GM12891 (cell line): ENCODE measurements around the gene LRRC38.
A peak's percentile ranks its signal among the peaks of the same experiment; 100 is the strongest.

Source experiments
- DNase-seq: peaks from one replicate; pipeline ENCODE4 v3.0.0; 2011; ENCODE audit warnings: low spot score; ENCODE audit not compliant: insufficient read length
- FAIRE-seq: peaks from 2 replicates; lab custom pipeline; 2011; peaks lifted over from hg19 to GRCh38; lab: Jason Lieb, UNC
- PAX5 ChIP-seq: IDR thresholded peaks from 2 replicates; pipeline ENCODE4 v1.6.1; 2011; ENCODE audit warnings: low read length, moderate library complexity, mild to moderate bottlenecking; ENCODE audit not compliant: insufficient read depth, severe bottlenecking
- POLR2A ChIP-seq: IDR thresholded peaks from 2 replicates; pipeline ENCODE4 v1.6.1; 2011; ENCODE audit warnings: low read depth, low read length, control low read depth
- POLR2AphosphoS5 ChIP-seq: IDR thresholded peaks from 2 replicates; pipeline ENCODE4 v1.6.1; 2011; ENCODE audit warnings: low read depth, low read length, control low read depth
- POU2F2 ChIP-seq: IDR thresholded peaks from 2 replicates; pipeline ENCODE4 v1.6.1; 2011; ENCODE audit warnings: low read depth, mild to moderate bottlenecking, control low read depth, low read length, moderate library complexity
- SPI1 ChIP-seq: IDR thresholded peaks from 2 replicates; pipeline ENCODE4 v1.6.1; 2011; ENCODE audit warnings: low read depth, low read length, control low read depth
- TAF1 ChIP-seq: IDR thresholded peaks from 2 replicates; pipeline ENCODE4 v1.6.1; 2011; ENCODE audit warnings: low read depth, low read length, control low read depth

The LRRC38 gene

GRCh38 chr1:13523780-13524477, 10.1 kb upstream of the LRRC38 start:
- FAIRE-seq (no peak), DNase-seq (no peak)
- TF ChIP-seq SPI1 (no peak), TAF1 (no peak), POLR2A (no peak), PAX5 (no peak), POLR2AphosphoS5 (no peak), POU2F2 (no peak)

- no peak for FAIRE-seq
- no peak for DNase-seq
Measured at GRCh38 chr1:13520985-13521384, 7.2 kb upstream of the LRRC38 start.

DNA sequence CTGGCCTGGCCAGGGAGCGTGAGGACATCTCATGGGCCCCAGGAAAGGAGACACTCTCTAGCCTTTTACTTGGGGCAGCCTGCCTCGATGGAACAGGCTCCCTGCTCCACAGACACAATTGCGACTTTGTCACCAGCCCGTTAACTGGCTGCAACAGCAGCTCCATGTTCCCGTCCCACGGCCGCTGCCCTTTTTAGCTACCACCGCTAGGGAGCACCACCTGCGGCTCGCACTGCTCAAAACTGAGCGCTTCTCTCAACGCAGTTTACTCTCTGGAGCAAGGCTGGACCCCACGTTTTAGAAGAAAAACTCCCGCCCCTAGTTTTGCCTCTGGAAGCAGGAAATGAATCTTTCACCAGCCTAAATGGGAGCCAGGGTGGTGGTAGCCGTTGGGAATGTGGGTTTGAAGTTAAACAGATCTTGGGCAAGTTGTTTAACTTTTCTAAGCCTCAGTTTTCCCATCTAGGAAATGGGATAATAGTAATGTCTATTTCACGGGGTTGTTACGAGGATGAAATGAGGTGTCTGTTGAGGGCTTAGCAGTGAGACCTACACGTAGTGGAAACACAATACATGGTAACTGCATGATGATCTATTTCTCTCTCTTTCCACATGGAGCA, 3.5 kb upstream of the LRRC38 start:
- FAIRE-seq (peak; percentile 26), DNase-seq (no peak)
- TF ChIP-seq TAF1 (no peak), PAX5 (no peak), POU2F2 (no peak), POLR2A (no peak), SPI1 (no peak), POLR2AphosphoS5 (no peak)

More at GRCh38 chr1:13520985-13521384, 7.2 kb upstream of the LRRC38 start:
- TF ChIP-seq POU2F2 = no peak
- no peak for TF ChIP-seq PAX5
- no peak for TF ChIP-seq POLR2A
- no peak for TF ChIP-seq POLR2AphosphoS5
- TF ChIP-seq SPI1 = no peak
- no peak for TF ChIP-seq TAF1

GRCh38 chr1:13516606-13517005, 2.8 kb upstream of the LRRC38 start:
- FAIRE-seq = no peak
- DNase-seq = no peak
- TF ChIP-seq POLR2AphosphoS5 (no peak), TAF1 (no peak), POU2F2 (no peak), SPI1 (no peak), PAX5 (no peak), POLR2A (no peak)

DNA sequence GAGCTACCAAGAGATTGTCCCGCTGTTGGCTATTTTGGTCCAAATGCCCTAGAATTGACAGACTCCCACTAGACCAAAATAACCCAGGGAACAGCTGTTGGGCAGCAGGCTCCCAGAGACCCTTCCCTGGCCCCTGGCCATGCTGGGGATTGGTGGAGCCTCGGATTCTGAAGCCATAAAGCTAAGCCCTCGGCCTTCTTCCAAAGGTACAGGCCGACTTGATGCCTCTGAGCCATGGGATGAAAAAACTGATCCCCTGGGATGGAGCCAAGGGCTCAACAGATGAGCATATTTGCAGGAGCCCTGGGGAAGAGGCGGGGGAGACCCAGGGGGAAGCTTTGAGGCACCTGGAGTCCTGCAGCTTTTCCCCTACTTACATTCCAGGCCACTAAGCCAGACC, 1.0 kb upstream of the LRRC38 start:
- FAIRE-seq = no peak
- no peak for DNase-seq
- TF ChIP-seq TAF1 = no peak
- TF ChIP-seq SPI1 = no peak
- no peak for TF ChIP-seq POLR2AphosphoS5
- TF ChIP-seq POLR2A = no peak
- TF ChIP-seq POU2F2 = no peak
- no peak for TF ChIP-seq PAX5

- no peak for FAIRE-seq
- TF ChIP-seq SPI1 (no peak), POLR2AphosphoS5 (no peak), POLR2A (no peak), PAX5 (no peak), POU2F2 (no peak), TAF1 (no peak)
Measured at GRCh38 chr1:13513063-13513894, 524 bp downstream of the LRRC38 start.

GRCh38 chr1:13512472-13512871, 1.3 kb downstream of the LRRC38 start:
- TF ChIP-seq PAX5 (no peak), POLR2A (no peak)
- DNase-seq = no peak
- FAIRE-seq = no peak

More at GRCh38 chr1:13513063-13513894, 524 bp downstream of the LRRC38 start:
- DNase-seq = no peak

GRCh38 chr1:13510499-13510898, 3.3 kb downstream of the LRRC38 start:
- no peak for FAIRE-seq
- DNase-seq = no peak
- TF ChIP-seq SPI1 (no peak), PAX5 (no peak), POU2F2 (no peak), POLR2AphosphoS5 (no peak), TAF1 (no peak), POLR2A (no peak)

GRCh38 chr1:13507075-13507474, 6.7 kb downstream of the LRRC38 start:
- DNase-seq = no peak
- TF ChIP-seq POU2F2 (no peak), SPI1 (no peak), POLR2AphosphoS5 (no peak), PAX5 (no peak), TAF1 (no peak), POLR2A (no peak)
- no peak for FAIRE-seq
